HepG2 (cell line): ENCODE results near the gene YBX2. TPM values are rescaled to one million over a fixed set of nuclear protein-coding genes. Genes with fewer than 3 reads are reported as not detected.

Experiments
- ATAC-seq: fragments of 200-7000 bp; cut with Tn5 transposase; 3 replicates; pipeline ENCODE4 v1.9.1; 2020; ENCODE audit warnings: mild to moderate bottlenecking, moderate library complexity
- BruUV-seq: library from RNA; stranded (reverse); fragments of 400-500 nt; replicated peaks from 2 replicates; lab custom pipeline; 2021; lab: Mats Ljungman, UMichigan
- CTCF ChIA-PET: fragments of 300-600 bp; formaldehyde crosslinking; extraction: SDS; loops from one replicate; lab custom pipeline; 2021; ENCODE audit warnings: low total read pairs, inconsistent platforms, low intra/inter-chr PET ratio; lab: Yijun Ruan, JAX
- POLR2A ChIA-PET: fragments of 350-600 bp; sonication (Branson Sonifier 250); formaldehyde crosslinking; loops from one replicate; lab custom pipeline; 2020; ENCODE audit warnings: antibody characterized with exemption, inconsistent platforms; lab: Yijun Ruan, JAX
- DNase-seq: peaks from one replicate; pipeline ENCODE4 v3.0.0-alpha.2; 2015; ENCODE audit warnings: low spot score
- FAIRE-seq: peaks from 3 replicates; lab custom pipeline; 2011; peaks lifted over from hg19 to GRCh38; lab: Jason Lieb, UNC
- H2AFZ ChIP-seq: one replicate; pipeline ENCODE4 v1.6.1; 2011; ENCODE audit warnings: low read length, inconsistent platforms
- H3K27ac ChIP-seq: fragments of 300-600 bp; 3 replicates; pipeline ENCODE4 v1.8.0; 2011; ENCODE audit warnings: mixed run types, mild to moderate bottlenecking, mixed read lengths, low read length, inconsistent platforms; ENCODE audit not compliant: insufficient read depth; ENCODE audit errors: extremely low read length
- H3K27me3 ChIP-seq, 2 experiments: fragments of 200-600 bp in 1 of 2; 2 replicates in 1 of 2; 3 replicates in 1 of 2; pipeline versions ENCODE4 v1.6.0 to v1.8.0; 2011; ENCODE audit warnings: low read length in 2 of 2, mild to moderate bottlenecking in 2 of 2, moderate library complexity in 2 of 2, inconsistent platforms in 1 of 2; ENCODE audit not compliant: insufficient read depth in 2 of 2, control insufficient read depth in 1 of 2
- H3K36me3 ChIP-seq, 2 experiments: fragments of 200-600 bp in 1 of 2; replicated peaks in 1 of 2; 2 replicates in 1 of 2; 3 replicates in 1 of 2; pipeline versions ENCODE4 v1.5.1 to v1.8.0; 2011; ENCODE audit warnings: low read length in 2 of 2, inconsistent platforms in 1 of 2; ENCODE audit not compliant: insufficient read depth in 2 of 2, control insufficient read depth in 1 of 2
- H3K4me1 ChIP-seq: 2 replicates; pipeline ENCODE4 v1.5.1; 2012; ENCODE audit warnings: low read length, inconsistent platforms; ENCODE audit not compliant: insufficient read depth
- H3K4me2 ChIP-seq: 2 replicates; pipeline ENCODE4 v1.6.0; 2011; ENCODE audit warnings: low read depth, low read length, inconsistent platforms
- H3K4me3 ChIP-seq, 3 experiments: fragments of 200-600 bp in 1 of 3; sonication (generic), shearing (Covaris generic) in 1 of 3; replicated peaks in 1 of 3; 2 replicates each; pipeline ENCODE4 v1.5.1; 2011 to 2016; ENCODE audit warnings: low read length in 3 of 3, inconsistent platforms in 2 of 3, low read depth in 2 of 3, mild to moderate bottlenecking in 2 of 3, control low read depth in 1 of 3, mixed read lengths in 1 of 3; ENCODE audit not compliant: insufficient read depth in 1 of 3
- H3K79me2 ChIP-seq: one replicate; pipeline ENCODE4 v1.6.1; 2011; ENCODE audit warnings: low read length, inconsistent platforms; ENCODE audit not compliant: insufficient read depth
- H3K9ac ChIP-seq: 2 replicates; pipeline ENCODE4 v1.6.0; 2011; ENCODE audit warnings: mild to moderate bottlenecking, low read depth, low read length, inconsistent platforms; ENCODE audit not compliant: insufficient read depth
- H3K9me3 ChIP-seq: 2 replicates; pipeline ENCODE4 v1.5.1; 2012; ENCODE audit warnings: mild to moderate bottlenecking, low read length
- H4K20me1 ChIP-seq: 2 replicates; pipeline ENCODE4 v1.6.0; 2011; ENCODE audit warnings: inconsistent platforms, mild to moderate bottlenecking, low read length, moderate library complexity; ENCODE audit not compliant: insufficient read depth
- ETV6 ChIP-seq: sonication (generic); formaldehyde crosslinking; conservative IDR thresholded peaks from 2 replicates; pipeline ENCODE4 v1.4.0; 2020; ENCODE audit warnings: missing genetic modification reagents
- FOXC1 ChIP-seq: sonication (generic); formaldehyde crosslinking; IDR thresholded peaks from 2 replicates; pipeline ENCODE4 v1.8.0; 2022; ENCODE audit warnings: mild to moderate bottlenecking, missing genetic modification reagents, borderline replicate concordance
- PHF21A ChIP-seq: sonication (generic); formaldehyde crosslinking; IDR thresholded peaks from 2 replicates; pipeline ENCODE4 v1.5.0; 2020; ENCODE audit warnings: mild to moderate bottlenecking, missing genetic modification reagents
- SOX5 ChIP-seq: IDR thresholded peaks from 2 replicates; pipeline ENCODE4 v1.6.1; 2016; ENCODE audit warnings: borderline replicate concordance
- TAF15 ChIP-seq: fragments of 200-400 bp; formaldehyde crosslinking; IDR thresholded peaks from one replicate; pipeline ENCODE4 v1.6.1; 2018; ENCODE audit warnings: mild to moderate bottlenecking, low read depth, low read length; ENCODE audit not compliant: poor library complexity, severe bottlenecking
- ZNF354B ChIP-seq: sonication (generic); formaldehyde crosslinking; IDR thresholded peaks from 2 replicates; pipeline ENCODE4 v1.8.0; 2022; ENCODE audit warnings: mild to moderate bottlenecking, missing genetic modification reagents
- WGBS: methylation state at CpG from one replicate; pipeline ENCODE4 v1.1.6; 2017; ENCODE audit warnings: low lambda C conversion rate; 5-methylcytosine and 5-hydroxymethylcytosine counted together
- in situ Hi-C: cut with HindIII; loops from 2 replicates; pipeline ENCODE4 v1.10.0; 2017; ENCODE audit warnings: low pct_unique_long_range_greater_than_20kb; ENCODE audit not compliant: extremely low pct_ligation_motif_present
- intact Hi-C: fragments of 100-400 bp; cut with micrococcal nuclease; formaldehyde crosslinking; loops from one replicate; pipeline ENCODE4 v1.10.0; 2022; ENCODE audit not compliant: unreplicated experiment
- polyA plus RNA-seq, 8 experiments: library from polyadenylated mRNA; depleted of rRNA in 3 of 8; stranded (reverse) in 7 of 8; unstranded in 1 of 8; fragments of >200 nt; fragmentation: Illumina TruSeq in 4 of 8; extraction: Trizol in 4 of 8; gene quantifications; 2 replicates each; pipeline versions ENCODE4 v1.2.1 to v1.2.3, GENCODE V29; 2011 to 2016; ENCODE audit warnings: low read depth in 4 of 8, missing spikeins in 1 of 8, mixed read lengths in 1 of 8; ENCODE audit not compliant: insufficient read depth in 1 of 8
- total RNA-seq, 5 experiments: library from RNA; depleted of rRNA; stranded (reverse); fragments of >200 nt; fragmentation: Illumina TruSeq; extraction: Trizol; gene quantifications; 2 replicates each; pipeline ENCODE4 v1.2.3, GENCODE V29; 2016; ENCODE audit warnings: low read depth in 1 of 5
- TF ChIP-seq, protein P1 (sequence below): sonication (generic); formaldehyde crosslinking; IDR thresholded peaks from 2 replicates; pipeline ENCODE4 v1.5.1; 2020; ENCODE audit warnings: mild to moderate bottlenecking, missing genetic modification reagents, moderate library complexity
- TF ChIP-seq, protein P2 (sequence below): sonication (generic); formaldehyde crosslinking; conservative IDR thresholded peaks from 2 replicates; pipeline ENCODE4 v1.5.0; 2020; ENCODE audit warnings: missing genetic modification reagents

YBX2 gene
- total and polyA plus RNA-seq, 2 of the 13 experiments (the other 11 are each of a cell fraction or from before 2014, with no cell fraction given) = 0.12 to 0.22 TPM

DNA sequence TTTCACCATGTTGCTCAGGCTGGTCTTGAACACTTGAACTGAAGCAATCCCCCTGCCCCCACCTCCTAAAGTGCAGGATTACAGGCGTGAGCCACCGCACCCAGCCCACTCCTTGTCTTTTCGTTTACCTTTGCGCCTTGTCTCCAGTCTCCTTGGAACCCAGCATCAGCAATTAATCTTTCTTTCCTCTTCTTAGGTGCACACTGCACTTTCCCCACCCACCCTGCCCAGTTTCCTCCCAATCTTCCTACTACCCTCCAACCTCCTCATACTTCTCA lies 30.7 kb downstream of the YBX2 start:
- no peak overlapping the region for H3K9ac ChIP-seq

DNA sequence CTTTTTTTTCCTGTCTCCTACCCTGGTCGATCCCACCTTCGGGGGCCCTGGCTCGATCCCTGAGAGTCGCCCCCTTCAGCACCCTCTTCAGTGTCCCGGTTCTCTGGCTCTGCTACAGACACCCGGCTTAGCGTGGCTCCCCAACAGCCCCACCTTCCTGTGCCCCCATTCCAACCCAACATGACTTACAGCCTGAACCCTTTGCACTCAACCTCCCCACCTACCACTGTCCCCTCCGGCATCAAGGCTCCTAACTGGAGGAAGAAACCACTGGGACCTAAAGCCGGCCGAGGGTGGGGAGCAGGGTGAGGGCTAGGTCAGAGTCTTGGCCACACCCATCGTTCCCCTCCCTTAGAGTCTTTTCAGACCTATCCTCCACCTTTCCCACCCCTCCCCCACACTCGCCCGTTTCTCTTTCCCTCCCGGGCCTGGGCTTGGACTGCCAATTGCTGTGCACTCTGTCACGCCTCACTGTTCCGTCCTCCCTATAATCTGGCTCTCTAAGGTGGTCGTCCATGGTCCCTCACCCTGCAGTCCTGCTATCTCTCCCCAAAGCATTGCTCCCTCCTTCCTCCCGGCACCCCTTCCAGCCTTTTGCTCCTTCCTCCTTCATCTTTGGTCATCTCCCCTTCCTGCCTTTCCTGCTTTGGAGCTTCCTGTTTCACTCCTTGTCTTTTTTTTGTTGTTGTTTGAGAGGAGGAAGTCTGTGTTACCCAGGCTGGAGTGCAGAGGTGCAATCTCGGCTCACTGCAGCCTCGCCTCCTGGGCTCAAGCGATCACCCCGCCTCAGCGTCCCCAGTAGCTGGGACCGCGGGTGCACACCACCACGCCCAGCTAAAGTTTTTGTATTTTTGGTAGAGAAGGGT lies 31.3 kb downstream of the YBX2 start:
- in situ Hi-C loops (no loop called here), intact Hi-C loops (no loop called here)
- Histone ChIP-seq H3K4me1 (peaks cover 63% of the 10 kb centered on the region), H3K36me3 (no peaks in the 10 kb centered on the region), H3K9ac (no peak overlapping the region), H2AFZ (no peak overlapping the region), H4K20me1 (no peaks in the 10 kb centered on the region), H3K79me2 (no peaks in the 10 kb centered on the region), H3K9me3 (no peaks in the 10 kb centered on the region), H3K4me3 (no peak overlapping the region), H3K27ac (no peak overlapping the region), H3K4me2 (no peak overlapping the region), H3K27me3 (no peaks in the 10 kb centered on the region)
- POLR2A ChIA-PET = interaction anchor here (0.8 to 3.2 kb wide), 4 partner anchors 9 to 29 kb away, joined by 3 to 18 read pairs (median 10); partner anchors contain the start of genes CTDNEP1, DVL2, ELP5 and SLC2A4
- 87% methylated on average over 26 of the region's 26 CpGs for WGBS
- CTCF ChIA-PET = no interaction called here
- no peak for ATAC-seq
- FAIRE-seq = no peak
- no TSS peak for BruUV-seq
- DNase-seq = no peak
- TF ChIP-seq, protein P1, sequence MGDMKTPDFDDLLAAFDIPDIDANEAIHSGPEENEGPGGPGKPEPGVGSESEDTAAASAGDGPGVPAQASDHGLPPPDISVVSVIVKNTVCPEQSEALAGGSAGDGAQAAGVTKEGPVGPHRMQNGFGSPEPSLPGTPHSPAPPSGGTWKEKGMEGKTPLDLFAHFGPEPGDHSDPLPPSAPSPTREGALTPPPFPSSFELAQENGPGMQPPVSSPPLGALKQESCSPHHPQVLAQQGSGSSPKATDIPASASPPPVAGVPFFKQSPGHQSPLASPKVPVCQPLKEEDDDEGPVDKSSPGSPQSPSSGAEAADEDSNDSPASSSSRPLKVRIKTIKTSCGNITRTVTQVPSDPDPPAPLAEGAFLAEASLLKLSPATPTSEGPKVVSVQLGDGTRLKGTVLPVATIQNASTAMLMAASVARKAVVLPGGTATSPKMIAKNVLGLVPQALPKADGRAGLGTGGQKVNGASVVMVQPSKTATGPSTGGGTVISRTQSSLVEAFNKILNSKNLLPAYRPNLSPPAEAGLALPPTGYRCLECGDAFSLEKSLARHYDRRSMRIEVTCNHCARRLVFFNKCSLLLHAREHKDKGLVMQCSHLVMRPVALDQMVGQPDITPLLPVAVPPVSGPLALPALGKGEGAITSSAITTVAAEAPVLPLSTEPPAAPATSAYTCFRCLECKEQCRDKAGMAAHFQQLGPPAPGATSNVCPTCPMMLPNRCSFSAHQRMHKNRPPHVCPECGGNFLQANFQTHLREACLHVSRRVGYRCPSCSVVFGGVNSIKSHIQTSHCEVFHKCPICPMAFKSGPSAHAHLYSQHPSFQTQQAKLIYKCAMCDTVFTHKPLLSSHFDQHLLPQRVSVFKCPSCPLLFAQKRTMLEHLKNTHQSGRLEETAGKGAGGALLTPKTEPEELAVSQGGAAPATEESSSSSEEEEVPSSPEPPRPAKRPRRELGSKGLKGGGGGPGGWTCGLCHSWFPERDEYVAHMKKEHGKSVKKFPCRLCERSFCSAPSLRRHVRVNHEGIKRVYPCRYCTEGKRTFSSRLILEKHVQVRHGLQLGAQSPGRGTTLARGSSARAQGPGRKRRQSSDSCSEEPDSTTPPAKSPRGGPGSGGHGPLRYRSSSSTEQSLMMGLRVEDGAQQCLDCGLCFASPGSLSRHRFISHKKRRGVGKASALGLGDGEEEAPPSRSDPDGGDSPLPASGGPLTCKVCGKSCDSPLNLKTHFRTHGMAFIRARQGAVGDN (CRISPR knock-in tag) = 0 out of 2 replicates have a peak, but pooled peaks have one; percentile 4
- no peak for TF ChIP-seq ETV6 (CRISPR knock-in tag)
- TF ChIP-seq, protein P2, sequence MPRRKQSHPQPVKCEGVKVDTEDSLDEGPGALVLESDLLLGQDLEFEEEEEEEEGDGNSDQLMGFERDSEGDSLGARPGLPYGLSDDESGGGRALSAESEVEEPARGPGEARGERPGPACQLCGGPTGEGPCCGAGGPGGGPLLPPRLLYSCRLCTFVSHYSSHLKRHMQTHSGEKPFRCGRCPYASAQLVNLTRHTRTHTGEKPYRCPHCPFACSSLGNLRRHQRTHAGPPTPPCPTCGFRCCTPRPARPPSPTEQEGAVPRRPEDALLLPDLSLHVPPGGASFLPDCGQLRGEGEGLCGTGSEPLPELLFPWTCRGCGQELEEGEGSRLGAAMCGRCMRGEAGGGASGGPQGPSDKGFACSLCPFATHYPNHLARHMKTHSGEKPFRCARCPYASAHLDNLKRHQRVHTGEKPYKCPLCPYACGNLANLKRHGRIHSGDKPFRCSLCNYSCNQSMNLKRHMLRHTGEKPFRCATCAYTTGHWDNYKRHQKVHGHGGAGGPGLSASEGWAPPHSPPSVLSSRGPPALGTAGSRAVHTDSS (CRISPR knock-in tag) = no peak
- no peak for TF ChIP-seq TAF15
- TF ChIP-seq PHF21A (CRISPR knock-in tag) = no peak
- TF ChIP-seq SOX5 (CRISPR knock-in tag) = no peak

More for the DNA sequence above, 30.7 kb downstream of the YBX2 start:
- H3K27me3 ChIP-seq = no peaks in the 10 kb centered on the region
- no peaks in the 10 kb centered on the region for H3K79me2 ChIP-seq
- H2AFZ ChIP-seq = no peak overlapping the region
- no peaks in the 10 kb centered on the region for H3K36me3 ChIP-seq
- in situ Hi-C loops (no loop called here), intact Hi-C loops (no loop called here)
- no peak overlapping the region for H3K4me2 ChIP-seq
- FAIRE-seq (no peak), DNase-seq (no peak), ATAC-seq (no peak)
- no TSS peak for BruUV-seq
- POLR2A ChIA-PET = interaction anchor here (0.8 to 3.2 kb wide), 6 partner anchors 10 to 140 kb away, joined by 3 to 26 read pairs (median 10); partner anchors contain the start of genes CTDNEP1, DVL2, ELP5 and GABARAP
- peak overlapping the region; percentile 64 for H3K27ac ChIP-seq
- TF ChIP-seq FOXC1 (CRISPR knock-in tag) = 0 out of 2 replicates have a peak, but pooled peaks have one; percentile 1
- no peak for TF ChIP-seq ZNF354B
- CTCF ChIA-PET = no interaction called here
- no peaks in the 10 kb centered on the region for H3K9me3 ChIP-seq
- peaks cover 59% of the 10 kb centered on the region for H3K4me1 ChIP-seq
- no peak overlapping the region for H3K4me3 ChIP-seq
- WGBS = 85% methylated on average over 4 of the region's 4 CpGs
- no peaks in the 10 kb centered on the region for H4K20me1 ChIP-seq
